ENCODE measurements around the gene CARHSP1.
"Not testable (repeated sequence)": the region's sequence is repeated elsewhere in the genome, so short reads cannot be mapped to it uniquely, and the experiment has no call there.

CARHSP1 gene

GRCh38 chr16:8804313-8804712 lies 64.5 kb downstream of the CARHSP1 start:
- H3K4me1 Mint-ChIP-seq, result peaks cover 5 to 16% of the 10 kb centered on the region in 2 donors
- ATAC-seq (replicated peaks) (no peak), DNase-seq (no peak)
- peaks cover 48 to 62% of the 10 kb centered on the region in 2 donors for H3K36me3 Mint-ChIP-seq
- no peaks in the 10 kb centered on the region for H3K27me3 Mint-ChIP-seq
- no peak overlapping the region for H3K27ac Mint-ChIP-seq
- no peak overlapping the region for H3K4me3 Mint-ChIP-seq
- no peaks in the 10 kb centered on the region for H3K9me3 Mint-ChIP-seq

GRCh38 chr16:8803733-8804132 lies 65.1 kb downstream of the CARHSP1 start:
- peaks cover 9 to 22% of the 10 kb centered on the region in 2 donors for H3K4me1 Mint-ChIP-seq
- not testable (repeated sequence) for DNase-seq; H3K4me3 Mint-ChIP-seq; H3K9me3 Mint-ChIP-seq; ATAC-seq (replicated peaks); H3K27me3 Mint-ChIP-seq; H3K27ac Mint-ChIP-seq
- H3K36me3 Mint-ChIP-seq, result peaks cover 45 to 62% of the 10 kb centered on the region in 2 donors

Data from stimulated activated naive B cell treated with anti-CD40 and anti-IgM and Interleukin-4, amounts not matched to agents 10 μg/mL and 1 μg/mL and 100 μg/mL, for 72 hours (primary cell).